Stimulated activated naive CD4-positive, alpha-beta T cell (primary cell): ENCODE data around the gene AHCYL2.
"Not testable (repeated sequence)": the region's sequence is repeated elsewhere in the genome, so short reads cannot be mapped to it uniquely, and the experiment has no call there.

Source experiments
- DNase-seq, 6 experiments: peaks; one replicate each; lab custom pipeline; 2025; lab: John Stamatoyannopoulos, UW

AHCYL2 gene

GRCh38 chr7:129351320-129351719 lies 126.5 kb downstream of the AHCYL2 start:
- DNase-seq: no peak

- DNase-seq: not testable (repeated sequence)
Observed at GRCh38 chr7:129353104-129353503, 128.3 kb downstream of the AHCYL2 start.

DNA sequence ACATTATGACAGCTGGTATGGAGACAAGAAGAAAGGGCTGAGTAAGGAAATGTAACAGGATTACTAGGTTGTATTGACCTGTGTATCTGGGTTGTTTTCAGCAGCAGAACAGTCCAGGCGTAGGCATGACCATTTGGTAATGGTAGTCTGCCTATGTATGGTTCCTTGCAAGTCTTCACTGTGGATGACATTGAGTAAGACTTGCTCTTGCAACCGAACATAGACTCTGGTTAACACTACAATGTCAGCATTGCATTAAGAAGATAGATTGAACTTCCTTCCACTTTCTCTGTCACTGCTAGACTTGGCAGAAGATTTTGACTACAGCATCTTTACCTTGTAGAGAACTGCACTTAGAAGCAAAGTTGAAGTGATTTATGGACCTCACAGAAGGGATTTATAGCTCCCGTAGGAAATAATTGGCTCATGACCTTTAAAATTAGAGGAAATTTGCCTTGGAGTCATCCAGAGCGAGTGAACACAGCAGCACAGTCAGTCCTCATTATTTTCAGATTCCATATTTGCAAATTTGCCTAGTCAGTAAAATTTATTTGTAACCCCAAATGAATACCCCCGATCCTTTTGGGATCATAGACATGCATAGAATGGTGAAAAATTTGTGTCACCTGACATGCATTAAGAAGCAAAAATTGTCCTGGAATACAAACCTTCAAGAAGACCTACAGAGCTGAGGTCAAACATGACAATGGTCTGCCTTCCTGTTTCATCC lies 129.8 kb downstream of the AHCYL2 start:
- DNase-seq: no peak

- no peak for DNase-seq
Observed at GRCh38 chr7:129356176-129356575, 131.3 kb downstream of the AHCYL2 start.

- DNase-seq: no peak
Observed at GRCh38 chr7:129359176-129359575, 134.3 kb downstream of the AHCYL2 start.

DNA sequence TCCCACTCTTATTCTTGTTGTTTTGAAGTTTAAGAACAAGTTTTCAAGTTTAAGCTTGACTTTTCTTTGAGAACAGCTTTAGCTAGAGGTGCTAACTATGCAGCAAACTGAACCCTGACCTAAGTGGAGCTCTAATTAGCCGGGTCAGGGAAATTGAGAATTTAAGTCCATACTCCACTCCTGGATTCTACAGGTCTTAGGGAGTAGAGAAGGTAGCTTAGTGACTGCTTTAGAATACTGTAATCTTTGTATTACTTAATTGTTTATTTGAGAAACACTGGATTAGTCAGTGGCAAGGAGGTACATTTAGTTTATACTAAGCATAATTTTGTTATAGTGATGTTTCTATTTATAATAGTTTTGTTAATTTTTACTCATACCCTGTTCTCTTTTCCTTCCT lies 134.8 kb downstream of the AHCYL2 start:
- DNase-seq: no peak

GRCh38 chr7:129361771-129362170 lies 136.9 kb downstream of the AHCYL2 start:
- DNase-seq: no peak

GRCh38 chr7:129362496-129362895 lies 137.7 kb downstream of the AHCYL2 start:
- DNase-seq: no peak

- DNase-seq: no peak
Observed at GRCh38 chr7:129367349-129367699, 142.5 kb downstream of the AHCYL2 start.

DNA sequence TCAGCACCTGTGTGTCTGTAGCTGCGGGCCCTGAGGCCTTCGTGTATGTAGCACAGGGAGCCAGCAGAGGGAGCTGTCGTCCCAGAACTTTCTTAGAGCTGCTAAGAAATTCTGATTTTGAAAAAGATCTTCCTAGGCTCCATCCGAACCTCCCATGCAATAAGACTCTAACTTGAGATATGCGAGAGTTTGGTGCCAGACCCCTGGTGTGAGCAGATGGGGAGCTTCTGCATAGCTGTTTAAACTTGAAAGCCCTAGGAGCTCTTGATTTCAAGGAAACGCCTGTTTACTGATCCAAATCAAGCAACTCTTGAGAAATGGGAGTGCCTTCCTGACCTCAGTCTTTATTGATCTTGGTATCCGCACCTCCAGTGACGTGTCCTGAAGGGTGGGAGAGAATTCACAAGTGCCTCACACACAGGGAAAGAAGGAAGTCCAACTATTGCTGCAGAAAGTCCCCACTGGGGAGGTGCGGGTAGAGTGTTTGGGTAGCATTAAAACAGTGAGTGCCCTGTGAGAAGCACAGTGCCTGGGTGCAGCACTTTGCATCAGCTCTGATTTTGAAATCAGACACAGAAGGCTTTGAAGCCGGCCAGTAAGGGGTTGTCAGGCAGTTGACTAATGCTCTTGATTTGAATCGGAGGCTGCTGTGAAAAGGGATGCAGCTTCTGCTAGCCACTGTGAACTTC lies 143.0 kb downstream of the AHCYL2 start:
- peak; percentile 27 to 65 (median 52) for DNase-seq

GRCh38 chr7:129368389-129368986 lies 143.7 kb downstream of the AHCYL2 start:
- no peak for DNase-seq

GRCh38 chr7:129369447-129369846 lies 144.6 kb downstream of the AHCYL2 start:
- DNase-seq: not testable (repeated sequence)

DNA sequence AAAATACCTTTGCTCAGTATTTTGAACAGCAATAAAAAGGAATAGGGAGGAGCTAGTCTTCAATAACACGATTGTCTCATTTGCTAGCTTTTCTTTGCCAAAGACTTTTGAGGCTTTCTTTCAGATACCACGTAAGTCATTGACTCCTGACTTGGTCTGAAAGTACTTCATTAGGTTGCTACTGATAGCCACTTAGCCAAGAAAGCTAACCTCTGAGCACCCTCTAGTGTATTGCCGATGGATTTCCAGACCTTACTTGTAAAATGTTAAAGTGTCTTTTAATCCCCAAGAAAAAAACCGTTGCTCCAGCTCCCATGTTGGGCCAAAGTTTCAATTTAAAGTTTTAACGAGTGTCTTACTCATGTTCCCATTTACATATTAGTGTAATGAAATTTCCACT lies 146.0 kb downstream of the AHCYL2 start:
- DNase-seq: no peak

GRCh38 chr7:129371487-129371886 lies 146.7 kb downstream of the AHCYL2 start:
- DNase-seq: no peak

DNA sequence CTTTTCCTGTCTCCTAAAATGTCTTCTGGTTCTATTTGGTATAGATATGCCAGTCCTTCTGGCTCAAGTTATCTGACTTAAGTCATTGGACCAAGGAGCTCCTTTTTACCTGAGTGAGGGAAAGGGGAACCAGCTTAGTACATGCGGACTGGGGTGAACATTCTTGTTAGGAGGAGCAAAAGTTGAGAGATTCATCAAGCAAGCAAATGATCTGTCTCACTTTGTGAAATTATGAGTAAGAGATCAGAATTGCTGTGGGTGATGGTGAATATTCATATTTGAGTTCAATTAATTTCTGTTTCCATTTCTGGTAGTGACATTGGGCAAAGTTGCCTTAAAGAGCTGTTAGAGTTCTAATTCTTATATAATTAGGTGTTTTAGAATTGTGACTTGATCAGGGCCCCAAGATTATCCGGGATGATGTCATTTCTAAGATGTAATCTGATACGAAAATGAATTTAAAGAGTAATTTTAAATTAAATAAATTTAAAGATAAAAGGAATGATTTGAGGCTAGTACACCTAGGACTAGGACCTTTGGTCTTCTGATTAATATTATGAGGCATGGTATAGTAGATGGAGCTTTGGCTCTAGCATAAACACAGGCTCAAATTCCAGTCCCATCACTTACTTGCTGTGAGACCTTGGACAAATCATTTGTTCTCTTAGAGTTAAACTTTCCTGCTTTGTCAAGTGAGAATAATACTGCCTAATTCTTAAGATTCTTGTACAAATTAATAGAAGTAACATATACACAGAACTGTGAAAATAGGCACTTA lies 149.0 kb downstream of the AHCYL2 start:
- no peak for DNase-seq

DNA sequence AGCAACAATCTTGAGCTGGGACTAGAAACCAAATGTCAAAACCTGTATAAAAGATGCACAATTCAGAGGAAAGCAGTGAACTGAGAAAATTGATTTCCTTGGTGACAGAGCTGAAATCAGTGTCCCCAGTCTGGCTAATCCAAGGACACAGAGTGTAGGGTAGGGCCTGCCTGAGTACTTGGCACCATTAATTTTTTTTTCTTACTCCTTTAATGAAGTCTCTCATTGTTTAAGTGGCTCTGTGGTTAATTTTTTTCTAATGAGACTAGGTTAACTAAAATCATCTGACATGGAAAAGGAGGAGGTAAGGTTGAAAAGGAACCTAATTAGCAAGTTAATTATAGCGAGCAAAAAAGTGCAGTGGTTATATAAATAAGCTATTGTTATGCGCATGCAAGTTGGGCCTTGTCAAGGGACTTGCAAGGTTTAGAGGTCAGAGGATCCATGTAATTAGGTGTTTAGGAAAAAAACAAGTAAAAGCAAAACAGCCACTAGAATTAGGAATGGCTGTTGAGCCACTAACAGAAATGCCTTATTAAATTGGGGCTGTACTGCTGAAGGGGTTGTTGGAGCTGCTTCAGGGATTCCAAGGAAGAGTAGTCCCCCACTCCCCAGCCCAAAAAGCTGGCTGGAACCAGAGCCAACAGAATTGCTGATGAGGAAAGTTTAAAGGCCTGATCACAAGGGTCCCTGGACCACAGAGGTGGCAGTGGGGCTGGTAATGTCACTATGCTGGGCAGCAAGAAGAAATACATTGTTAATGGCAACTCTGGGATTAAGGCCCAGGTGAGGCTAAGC lies 150.5 kb downstream of the AHCYL2 start:
- DNase-seq: no peak

DNA sequence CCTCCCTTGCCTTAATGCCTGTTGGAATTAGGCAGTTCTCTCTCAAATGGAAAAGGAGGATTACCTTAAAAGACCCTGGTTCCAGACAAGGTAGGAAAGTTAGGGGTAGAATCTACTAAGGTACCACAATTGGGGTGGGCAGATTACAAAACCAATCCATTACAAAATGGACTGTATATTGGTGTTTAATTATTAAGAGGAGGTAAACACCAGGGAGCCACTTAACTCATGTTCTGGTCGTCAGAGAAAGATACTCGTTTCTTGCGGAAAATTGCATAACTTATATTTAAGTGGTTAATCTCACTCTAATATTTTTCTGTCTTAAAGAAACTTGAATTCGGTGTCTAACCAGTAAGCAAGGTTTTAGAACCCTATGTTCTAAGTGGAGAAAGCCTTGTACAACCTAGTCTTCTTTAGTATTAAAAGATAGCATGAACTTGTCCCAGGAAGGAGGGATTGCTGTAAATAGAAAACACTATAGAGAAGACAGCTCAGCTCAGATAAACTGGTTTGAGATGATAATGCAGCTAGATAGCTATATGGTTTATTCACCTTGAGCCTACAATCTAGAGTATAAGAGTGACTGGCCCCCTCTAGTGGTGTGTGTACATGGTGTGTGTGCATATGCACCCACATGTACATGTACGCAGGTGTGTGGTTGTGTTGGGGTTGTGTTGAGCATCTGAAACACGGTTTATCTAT lies 151.4 kb downstream of the AHCYL2 start:
- DNase-seq: peak in 4 of 6 experiments; percentile 1 to 22 (median 10)

- DNase-seq: no peak
Observed at GRCh38 chr7:129376778-129377700, 152.2 kb downstream of the AHCYL2 start.

DNA sequence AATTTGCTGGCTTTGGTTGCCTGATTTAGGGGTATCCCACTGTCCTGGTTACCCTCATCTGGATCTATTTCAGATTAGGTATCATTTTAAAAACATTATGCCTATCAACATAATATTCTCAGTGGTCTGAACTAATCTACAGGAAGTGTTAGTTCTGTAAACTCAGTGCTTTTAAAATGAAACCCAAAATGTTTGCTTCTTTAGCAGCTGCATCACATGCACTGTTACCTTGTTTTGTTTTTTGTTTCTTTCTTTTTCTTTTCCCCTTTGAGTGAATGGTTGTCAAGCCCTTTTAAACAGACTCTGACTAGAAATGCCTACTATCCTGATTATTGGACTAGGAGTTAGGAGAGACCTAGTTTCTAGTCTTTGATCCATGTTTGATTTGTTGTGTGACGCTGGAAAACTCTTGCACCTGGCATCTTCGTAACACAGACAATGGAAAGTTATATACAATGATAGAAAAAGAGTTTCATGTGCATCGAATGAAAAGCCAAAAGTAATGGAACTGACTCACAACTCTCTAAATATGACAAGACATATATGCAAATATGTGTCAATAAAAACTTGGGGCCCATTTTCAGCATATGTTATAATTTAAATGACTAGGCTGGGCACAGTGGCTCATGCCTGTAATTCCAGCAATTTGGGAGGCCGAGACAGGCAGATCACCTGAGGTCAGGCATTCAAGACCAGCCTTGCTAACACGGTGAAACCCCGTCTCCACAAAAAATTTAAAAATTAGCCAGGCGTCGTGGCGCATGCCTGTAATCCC lies 157.1 kb downstream of the AHCYL2 start:
- no peak for DNase-seq
